ENCODE results near the gene SLC44A5.
A peak's percentile ranks its signal among the peaks of the same experiment; 100 is the strongest.

SLC44A5 gene

GRCh38 chr1:75614399-75614756, 3.5 kb upstream of the SLC44A5 start:
- peak overlapping the region; percentile 84 for H3K4me3 ChIP-seq (ENCODE audit: low read length, poor library complexity, severe bottlenecking)
- H3K4me2 ChIP-seq (ENCODE audit: low read depth, low read length, poor library complexity, severe bottlenecking) = peak overlapping the region; percentile 96
- H3K79me2 ChIP-seq (ENCODE audit: insufficient read depth, low read length) = no peaks in the 10 kb centered on the region
- no peaks in the 10 kb centered on the region for H3K36me3 ChIP-seq (ENCODE audit: insufficient read depth, low read length)
- peak overlapping the region; percentile 67 for H3K9ac ChIP-seq (ENCODE audit: low read depth, low read length, poor library complexity, severe bottlenecking)
- H3F3A ChIP-seq (ENCODE audit: low read depth) = no peaks in the 10 kb centered on the region
- TF ChIP-seq EZH2phosphoT487 (IDR thresholded peaks at IDR 0.05; ENCODE audit: borderline replicate concordance) (no peak), CTCF (conservative IDR thresholded peaks at IDR 0.05; ENCODE audit: low read length) (no peak)
- no peaks in the 10 kb centered on the region for H3K9me2 ChIP-seq (replicated peaks; ENCODE audit: low read depth, low read length)
- H4K20me1 ChIP-seq (ENCODE audit: insufficient read depth, low read length, poor library complexity, severe bottlenecking) = no peaks in the 10 kb centered on the region
- peak overlapping the region; percentile 99 for H2AFZ ChIP-seq (ENCODE audit: low read length)
- H3K27me3 ChIP-seq (ENCODE audit: insufficient read depth, low read length, poor library complexity, severe bottlenecking) = no peaks in the 10 kb centered on the region
- H3K9me3 ChIP-seq (ENCODE audit: insufficient read depth, low read depth, low read length) = no peaks in the 10 kb centered on the region
- H3K4me1 ChIP-seq (ENCODE audit: insufficient read depth, low read length, poor library complexity, severe bottlenecking) = peaks cover 5% of the 10 kb centered on the region

- H3F3A ChIP-seq (ENCODE audit: low read depth) = no peaks in the 10 kb centered on the region
- no peak overlapping the region for H3K9ac ChIP-seq (ENCODE audit: low read depth, low read length, poor library complexity, severe bottlenecking)
- H3K36me3 ChIP-seq (ENCODE audit: insufficient read depth, low read length) = no peaks in the 10 kb centered on the region
- no peak overlapping the region for H2AFZ ChIP-seq (ENCODE audit: low read length)
- TF ChIP-seq EZH2phosphoT487 (IDR thresholded peaks at IDR 0.05; ENCODE audit: borderline replicate concordance) (no peak), CTCF (conservative IDR thresholded peaks at IDR 0.05; ENCODE audit: low read length) (no peak)
- H3K9me2 ChIP-seq (replicated peaks; ENCODE audit: low read depth, low read length) = no peaks in the 10 kb centered on the region
- no peaks in the 10 kb centered on the region for H4K20me1 ChIP-seq (ENCODE audit: insufficient read depth, low read length, poor library complexity, severe bottlenecking)
- H3K4me2 ChIP-seq (ENCODE audit: low read depth, low read length, poor library complexity, severe bottlenecking) = peak overlapping the region; percentile 96
- H3K4me1 ChIP-seq (ENCODE audit: insufficient read depth, low read length, poor library complexity, severe bottlenecking) = peaks cover 5% of the 10 kb centered on the region
- H3K9me3 ChIP-seq (ENCODE audit: insufficient read depth, low read depth, low read length) = no peaks in the 10 kb centered on the region
- no peaks in the 10 kb centered on the region for H3K79me2 ChIP-seq (ENCODE audit: insufficient read depth, low read length)
- peak overlapping the region; percentile 84 for H3K4me3 ChIP-seq (ENCODE audit: low read length, poor library complexity, severe bottlenecking)
- H3K27me3 ChIP-seq (ENCODE audit: insufficient read depth, low read length, poor library complexity, severe bottlenecking) = no peaks in the 10 kb centered on the region
Observed at GRCh38 chr1:75613916-75614315, 3.0 kb upstream of the SLC44A5 start.

- Histone ChIP-seq H3K9me2 (replicated peaks; ENCODE audit: low read depth, low read length) (no peaks in the 10 kb centered on the region), H3K36me3 (ENCODE audit: insufficient read depth, low read length) (no peaks in the 10 kb centered on the region), H4K20me1 (ENCODE audit: insufficient read depth, low read length, poor library complexity, severe bottlenecking) (no peaks in the 10 kb centered on the region), H3K4me1 (ENCODE audit: insufficient read depth, low read length, poor library complexity, severe bottlenecking) (peaks cover 5% of the 10 kb centered on the region), H3K9me3 (ENCODE audit: insufficient read depth, low read depth, low read length) (no peaks in the 10 kb centered on the region), H3F3A (ENCODE audit: low read depth) (no peaks in the 10 kb centered on the region), H3K27me3 (ENCODE audit: insufficient read depth, low read length, poor library complexity, severe bottlenecking) (no peaks in the 10 kb centered on the region), H3K9ac (ENCODE audit: low read depth, low read length, poor library complexity, severe bottlenecking) (no peak overlapping the region), H2AFZ (ENCODE audit: low read length) (no peak overlapping the region), H3K4me3 (ENCODE audit: low read length, poor library complexity, severe bottlenecking) (no peak overlapping the region), H3K4me2 (ENCODE audit: low read depth, low read length, poor library complexity, severe bottlenecking) (no peak overlapping the region), H3K79me2 (ENCODE audit: insufficient read depth, low read length) (no peaks in the 10 kb centered on the region)
- TF ChIP-seq EZH2phosphoT487 (IDR thresholded peaks at IDR 0.05; ENCODE audit: borderline replicate concordance) = no peak
- no peak for TF ChIP-seq CTCF (conservative IDR thresholded peaks at IDR 0.05; ENCODE audit: low read length)
Observed at GRCh38 chr1:75612976-75613375, 2.1 kb upstream of the SLC44A5 start.
